Heart left ventricle (tissue), 16 donors: ENCODE data around the gene HBEGF. TPM values are rescaled to one million over a fixed set of nuclear protein-coding genes. Genes with fewer than 3 reads are reported as not detected.

Experiments
- ATAC-seq, 4 donors: fragments of 200-7000 bp; cut with Tn5 transposase; one replicate each; pipeline ENCODE4 v1.9.1; 2020 to 2022; ENCODE audit warnings: moderate library complexity in 4 of 4, mild to moderate bottlenecking in 3 of 4, moderate number of reproducible peaks in 1 of 4
- DNase-seq, 5 donors: peaks; one replicate each; pipeline ENCODE4 v3.0.0-alpha.2; 2020
- H3K27ac ChIP-seq, 12 donors: fragments of 200-600 bp; sonication (generic) in 4 of 12; one replicate each; pipeline versions ENCODE4 v1.5.0 to v1.8.0; 2016 to 2022; ENCODE audit warnings: mild to moderate bottlenecking in 2 of 12
- H3K27me3 ChIP-seq, 9 donors: fragments of 200-600 bp; sonication (generic) in 2 of 9; one replicate each; pipeline versions ENCODE4 v1.5.1 to v1.8.0; 2016 to 2022; ENCODE audit warnings: mild to moderate bottlenecking in 3 of 9
- H3K36me3 ChIP-seq, 9 donors: fragments of 200-600 bp; sonication (generic) in 2 of 9; one replicate each; pipeline versions ENCODE4 v1.5.0 to v1.8.0; 2018 to 2022; ENCODE audit warnings: mild to moderate bottlenecking in 2 of 9
- H3K4me1 ChIP-seq, 12 donors: fragments of 200-600 bp; sonication (generic) in 4 of 12; one replicate each; pipeline versions ENCODE4 v1.5.0 to v1.8.0; 2016 to 2022; ENCODE audit warnings: mild to moderate bottlenecking in 3 of 12
- H3K4me3 ChIP-seq, 12 donors: fragments of 200-600 bp; sonication (generic) in 4 of 12; one replicate each; pipeline versions ENCODE4 v1.5.0 to v1.8.0; 2017 to 2022; ENCODE audit warnings: mild to moderate bottlenecking in 9 of 12, moderate library complexity in 4 of 12
- H3K9me3 ChIP-seq, 12 donors: fragments of 200-600 bp; sonication (generic) in 4 of 12; one replicate each; pipeline versions ENCODE4 v1.5.0 to v1.8.0; 2016 to 2022; ENCODE audit warnings: mild to moderate bottlenecking in 1 of 12
- CTCF ChIP-seq, 12 donors: fragments of 200-600 bp; sonication (generic) in 4 of 12; IDR thresholded peaks; one replicate each; pipeline versions ENCODE4 v1.5.0 to v1.8.0; 2018 to 2022; ENCODE audit warnings: antibody characterized with exemption in 12 of 12, mild to moderate bottlenecking in 5 of 12
- POLR2A ChIP-seq, 2 donors: fragments of 450-650 bp; IDR thresholded peaks; one replicate each; pipeline ENCODE4 v1.6.1; 2017; ENCODE audit warnings: antibody characterized with exemption in 2 of 2, mild to moderate bottlenecking in 2 of 2, moderate library complexity in 2 of 2
- WGBS, 4 donors: extraction: QIAGEN DNeasy Blood & Tissue Kit in 2 of 4; methylation state at CpG; one replicate each; pipeline versions ENCODE4 v1.1.5 to v1.1.7; 2013 to 2018; 5-methylcytosine and 5-hydroxymethylcytosine counted together
- intact Hi-C, 10 donors: fragments of 100-400 bp; cut with DNase I; formaldehyde crosslinking; loops; one replicate each; pipeline versions ENCODE4 v1.11.1 to v1.14.2; 2022
- polyA plus RNA-seq, 2 donors: library from polyadenylated mRNA; stranded (reverse); fragments of 200-250 nt; gene quantifications; one replicate each; pipeline ENCODE4 v1.2.3, GENCODE V29; 2013
- total RNA-seq, 9 donors: library from RNA; depleted of rRNA in 2 of 9; stranded (reverse); fragments of >200 nt in 2 of 9; fragmentation: NEBNext Ultra II Directional in 3 of 9; extraction: Animal tissue kit (Norgen Biotek cat#: 25700) in 3 of 9; gene quantifications; one replicate each; pipeline versions ENCODE4 v1.1.0 to v1.2.4, GENCODE V29; 2016 to 2023
- donor health status: ischemic (EF 13 %, LVEDD 7.1; RV severe dilation, severe dysfunction).
- donor health status: healthy with polysubstance abuse.
- donor health status: DM: no; HTN: yes; CAD: no.
- donor health status: DM: no; HTN: no; CAD: no.
- donor health status: ischemic (EF 25% LVEDD 6.9; RV normal size, moderate dysfunction).
- donor health status: ischemic (EF 25% LVEDD 5.7; RV mildly dilated, moderate dysfunction).
- donor health status: healthy.
- donor health status: DM: yes; HTN: yes; CAD: no.
- donor health status: ischemic (EF 35%, LVEDD 5.7; RV mildly dilated, moderate dysfunction).
- donor health status: nonischemic (EF 11% LVEDD 7.7; RV severe dilation, severe dysfunction).
- donor health status: DM: yes; HTN: yes; CAD: no.
- donor health status: PGD.
- donor health status: ischemic (EF 29% LVEDD 5.4; RV normal size, mild dysfunction).
- donor health status: nonischemic (EF 23%, LVEDD 6.1; RV moderate dilation, normal function).

The HBEGF gene
- total and polyA plus RNA-seq, 11 donors = 18.2 to 60.1 (median 34.9) TPM

GRCh38 chr5:140325486-140325885 lies 20.9 kb downstream of the HBEGF start:
- intact Hi-C loops = no loop called here
- no peaks in the 10 kb centered on the region for H3K27me3 ChIP-seq
- no peaks in the 10 kb centered on the region for H3K36me3 ChIP-seq
- ATAC-seq = no peak
- no peak overlapping the region for H3K27ac ChIP-seq
- DNase-seq = no peak
- H3K4me1 ChIP-seq = peaks cover 9 to 66% (median 49%) of the 10 kb centered on the region in 12 donors
- H3K4me3 ChIP-seq = no peak overlapping the region
- no peak for TF ChIP-seq CTCF (IDR thresholded peaks at IDR 0.05)
- no peak for TF ChIP-seq POLR2A (IDR thresholded peaks at IDR 0.05)
- H3K9me3 ChIP-seq = no peaks in the 10 kb centered on the region
- 94 to 98% (median 94%) methylated on average over 3 of the region's 3 CpGs for WGBS, 4 donors

- Histone ChIP-seq H3K4me3 (no peak overlapping the region), H3K27ac (peak overlapping the region in 6 of 12 donors; percentile 26 to 94 (median 80)), H3K9me3 (no peaks in the 10 kb centered on the region), H3K36me3 (no peaks in the 10 kb centered on the region), H3K27me3 (no peaks in the 10 kb centered on the region), H3K4me1 (peaks cover 9 to 71% (median 47%) of the 10 kb centered on the region in 12 donors)
- intact Hi-C loops = no loop called here
- 57 to 67% (median 63%) methylated on average over 1 of the region's 1 CpG for WGBS, 4 donors
- no peak for TF ChIP-seq POLR2A (IDR thresholded peaks at IDR 0.05)
- TF ChIP-seq CTCF (IDR thresholded peaks at IDR 0.05) = no peak
- DNase-seq (peak in 1 of 5 donors; percentile 38), ATAC-seq (peak in 3 of 4 donors; percentile 6 to 55 (median 6))
Observed at GRCh38 chr5:140324617-140325241, 21.7 kb downstream of the HBEGF start.

DNA sequence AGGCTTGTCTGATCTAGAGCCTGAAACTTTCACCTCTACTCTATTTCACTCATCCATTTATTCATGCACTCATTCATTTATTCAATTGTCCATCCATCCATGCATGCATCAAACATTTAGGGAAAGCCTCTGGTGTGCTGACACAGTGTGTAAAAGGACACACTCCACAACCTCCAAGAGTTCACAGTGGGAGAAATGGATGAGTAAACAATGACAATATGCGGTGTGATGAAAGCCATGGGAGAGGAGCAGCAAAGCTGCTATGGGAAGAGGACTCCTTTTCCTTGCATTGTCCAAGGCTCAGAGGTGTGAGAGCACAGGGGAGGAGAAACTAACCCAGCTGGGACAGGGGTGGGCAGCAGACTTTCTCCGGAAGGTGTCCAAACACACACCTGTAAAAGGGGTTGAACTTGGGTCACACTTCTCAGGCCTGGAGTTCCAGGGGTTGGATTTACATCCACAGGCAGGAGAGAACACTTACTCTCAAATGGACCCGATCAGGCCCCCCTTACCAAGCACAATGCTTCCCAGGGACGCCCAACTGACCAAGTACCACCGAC lies 22.3 kb downstream of the HBEGF start:
- no peak for TF ChIP-seq POLR2A (IDR thresholded peaks at IDR 0.05)
- TF ChIP-seq CTCF (IDR thresholded peaks at IDR 0.05) = no peak
- no peaks in the 10 kb centered on the region for H3K9me3 ChIP-seq
- H3K4me3 ChIP-seq = no peak overlapping the region
- WGBS, 4 donors = 67 to 80% (median 79%) methylated on average over 5 of the region's 5 CpGs
- peak overlapping the region in 10 of 12 donors; percentile 76 to 94 (median 82) for H3K27ac ChIP-seq
- DNase-seq (no peak), ATAC-seq (no peak)
- H3K36me3 ChIP-seq = no peaks in the 10 kb centered on the region
- H3K4me1 ChIP-seq = peaks cover 6 to 77% (median 41%) of the 10 kb centered on the region in 12 donors
- intact Hi-C loops = no loop called here
- H3K27me3 ChIP-seq = no peaks in the 10 kb centered on the region
